HPDE6-E6E7 (cell line): ENCODE measurements around the gene SPC24.

Source experiments
- DNase-seq: peaks from one replicate; pipeline ENCODE4 v3.0.0; 2011; ENCODE audit warnings: missing footprints; ENCODE audit errors: extremely low spot score

SPC24 gene

GRCh38 chr19:11155373-11156120 is at the start of gene SPC24:
TSS of gene SPC24 (minus strand) at chr19:11155782. CDS start at chr19:11155776, 6 bp downstream.
- DNase-seq: peak; percentile 100

DNA sequence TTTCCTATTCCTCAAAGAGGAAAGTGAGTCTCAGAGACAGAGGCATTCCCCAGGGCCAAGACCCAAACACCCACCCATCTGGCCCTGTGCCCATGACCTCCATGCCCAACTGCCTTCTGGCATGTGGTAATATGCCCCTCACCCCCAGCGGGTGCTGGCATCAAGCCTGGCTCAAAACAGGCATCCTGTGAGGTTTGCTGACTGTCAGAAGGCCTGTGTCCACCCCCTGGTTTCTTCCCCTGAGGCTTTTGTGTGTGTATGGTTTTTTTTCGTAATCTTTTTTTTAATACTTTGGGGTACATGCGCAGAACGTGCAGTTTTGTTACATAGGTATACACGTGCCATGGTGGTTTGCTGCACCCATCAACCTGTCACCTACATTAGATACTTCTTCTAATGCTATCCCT is 49.4 kb upstream of the SPC24 start:
- no peak for DNase-seq

- DNase-seq: no peak
These were observed 48.6 kb upstream of the SPC24 start for GRCh38 chr19:11204076-11204602.

DNA sequence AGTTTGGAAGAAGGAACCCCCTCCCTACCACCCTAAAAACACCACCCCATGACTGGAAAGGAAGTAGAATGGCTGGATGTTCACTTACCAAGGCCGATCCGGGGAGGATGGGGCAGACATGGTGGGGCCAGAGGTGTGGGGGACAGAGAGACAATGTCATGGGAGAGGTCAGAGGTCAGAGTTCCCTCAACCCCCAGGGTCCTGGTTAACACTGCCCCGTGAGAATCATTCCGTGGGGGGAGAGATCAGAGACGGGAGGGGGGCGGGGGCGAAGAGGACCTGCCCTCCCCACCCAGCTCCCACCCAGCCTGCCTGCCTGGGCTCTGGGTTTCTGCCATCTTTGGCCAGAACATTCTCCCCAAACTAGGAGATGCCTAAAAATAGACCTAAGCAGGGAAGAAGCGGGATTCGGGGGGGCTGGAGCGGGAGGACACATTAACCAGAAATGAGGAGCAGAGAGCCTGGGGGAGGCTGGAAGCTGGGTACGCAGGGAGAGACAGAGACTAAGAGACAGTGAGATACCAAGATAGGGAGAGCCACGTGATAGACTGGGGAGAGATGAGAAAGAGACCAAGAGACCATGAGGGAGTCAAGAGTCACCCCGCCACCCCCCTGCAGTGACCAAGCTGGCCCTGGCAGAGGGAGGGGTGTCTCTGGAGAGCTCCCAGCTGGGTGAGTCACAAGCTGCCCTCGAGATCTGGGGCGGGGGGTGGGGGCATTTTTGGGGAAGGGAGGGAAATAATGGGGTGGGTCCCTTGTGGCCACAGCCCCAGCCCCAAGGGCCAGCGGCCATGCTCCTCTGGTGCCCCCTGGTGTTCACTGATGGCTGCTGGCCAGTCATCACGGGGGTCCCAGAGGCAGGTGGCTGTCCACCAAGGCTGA is 47.9 kb upstream of the SPC24 start:
- DNase-seq: peak; percentile 42

DNA sequence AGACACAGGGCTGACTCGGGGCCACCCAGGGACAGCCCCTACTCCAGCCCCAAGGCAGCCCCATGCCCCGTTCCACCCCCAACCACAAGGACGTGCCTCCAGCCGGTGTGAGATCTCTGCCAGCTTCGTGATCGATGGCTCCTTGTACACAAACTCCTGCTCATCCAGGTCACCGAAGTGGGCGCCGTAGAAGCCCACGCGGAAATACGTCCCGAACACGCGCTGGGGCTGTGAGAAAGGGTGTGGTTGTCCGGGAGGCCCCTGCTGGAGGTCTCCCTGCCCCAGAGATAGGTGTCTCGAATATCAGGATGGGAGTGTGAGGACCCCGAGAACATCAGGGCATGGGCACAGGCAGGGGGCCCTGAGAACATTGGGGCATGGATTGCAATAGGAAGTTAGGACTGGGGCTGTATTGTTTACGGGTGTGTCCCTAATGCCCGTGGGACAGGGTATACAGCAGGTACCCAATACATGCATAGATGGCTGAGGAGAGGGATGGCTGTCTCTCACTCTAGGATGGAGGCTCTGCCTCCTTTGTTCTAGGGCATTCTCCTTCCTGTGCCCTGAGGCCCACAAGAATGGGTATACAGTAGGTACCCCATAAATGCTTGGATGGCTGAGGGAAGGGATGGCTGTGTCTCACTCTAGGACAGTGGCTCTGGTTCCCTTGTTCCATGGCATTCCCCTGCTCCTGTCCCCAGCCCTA is 47.1 kb upstream of the SPC24 start:
- DNase-seq: no peak

DNA sequence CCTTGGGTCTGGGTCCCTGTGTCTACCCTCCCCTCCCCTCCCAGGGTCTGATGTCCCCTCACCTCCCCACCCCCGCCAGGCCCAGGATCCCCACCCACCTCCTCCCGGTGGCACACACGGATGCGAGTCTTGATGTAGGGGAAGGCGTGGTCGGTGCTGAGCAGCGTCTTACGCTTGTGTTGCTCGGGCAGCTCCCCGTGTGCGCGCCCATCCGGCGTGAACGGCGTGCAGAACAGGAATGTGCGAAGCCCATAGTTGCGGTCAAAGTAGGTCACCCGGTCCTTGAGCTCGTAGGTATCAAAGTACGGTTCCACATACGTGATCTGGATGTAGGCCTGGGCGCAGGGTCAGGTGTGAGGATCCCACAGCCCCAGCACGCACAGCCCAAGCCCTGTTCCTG is 46.2 kb upstream of the SPC24 start:
- DNase-seq: no peak

GRCh38 chr19:11200931-11201330 is 45.3 kb upstream of the SPC24 start:
- DNase-seq: no peak

- no peak for DNase-seq
These were observed 44.5 kb upstream of the SPC24 start for GRCh38 chr19:11200015-11200574.

GRCh38 chr19:11199517-11199916 is 43.9 kb upstream of the SPC24 start:
- DNase-seq: no peak

DNA sequence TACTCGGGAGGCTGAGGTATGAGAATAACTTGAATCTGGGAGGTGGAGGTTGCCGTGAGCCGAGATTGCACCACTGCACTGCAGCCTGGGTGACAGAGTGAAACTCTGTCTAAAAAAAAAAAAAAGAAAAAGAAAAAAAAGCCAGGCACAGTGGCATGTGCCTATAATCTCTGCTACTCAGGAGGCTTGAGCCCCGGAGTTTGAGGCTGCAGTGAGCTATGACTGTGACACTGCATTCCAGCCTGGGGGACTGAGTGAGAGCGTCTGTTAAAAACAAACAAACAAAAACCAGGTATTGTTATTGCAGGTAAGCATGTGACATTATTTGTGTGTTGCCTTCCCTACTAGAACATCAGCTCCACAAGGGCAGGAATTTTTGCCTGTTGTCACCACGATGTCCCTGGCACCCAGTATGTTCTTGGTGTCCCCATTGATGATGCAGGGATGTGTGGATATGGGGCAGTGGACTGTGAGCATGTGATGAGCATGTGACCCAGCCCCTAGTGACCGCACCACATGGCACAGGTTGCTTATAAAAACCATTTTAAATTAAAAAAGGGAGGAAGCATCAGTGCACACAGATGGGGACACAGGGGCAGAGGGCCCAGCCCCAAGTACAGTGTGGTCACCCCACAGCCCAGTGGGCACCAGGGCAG is 43.3 kb upstream of the SPC24 start:
- no peak for DNase-seq

DNA sequence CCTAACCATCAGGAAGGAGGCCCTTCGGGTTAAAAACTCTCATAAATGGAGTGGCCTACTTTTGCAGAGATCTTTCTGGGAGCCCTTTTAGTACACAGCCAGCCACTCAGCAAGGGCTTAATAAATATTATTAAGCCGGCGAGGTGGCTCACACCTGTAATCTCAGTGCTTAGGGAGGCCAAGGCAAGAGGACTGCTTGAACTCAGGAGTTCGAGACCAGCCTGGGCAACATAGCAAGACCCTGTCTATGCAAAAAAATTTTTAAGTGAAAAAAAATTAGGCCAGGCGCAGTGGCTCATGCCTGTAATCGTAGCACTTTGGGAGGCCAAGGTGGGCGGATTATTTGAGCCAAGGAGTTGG is 42.6 kb upstream of the SPC24 start:
- DNase-seq: no peak

- peak; percentile 93 for DNase-seq
These were observed 42.0 kb upstream of the SPC24 start, which contains the start of gene KANK2 for GRCh38 chr19:11197291-11198174. TSS of gene KANK2 (minus strand) at chr19:11197545. CDS start at chr19:11194511, 3,034 bp downstream.

- peak; percentile 41 for DNase-seq
These were observed 41.1 kb upstream of the SPC24 start for GRCh38 chr19:11196406-11197287.

DNA sequence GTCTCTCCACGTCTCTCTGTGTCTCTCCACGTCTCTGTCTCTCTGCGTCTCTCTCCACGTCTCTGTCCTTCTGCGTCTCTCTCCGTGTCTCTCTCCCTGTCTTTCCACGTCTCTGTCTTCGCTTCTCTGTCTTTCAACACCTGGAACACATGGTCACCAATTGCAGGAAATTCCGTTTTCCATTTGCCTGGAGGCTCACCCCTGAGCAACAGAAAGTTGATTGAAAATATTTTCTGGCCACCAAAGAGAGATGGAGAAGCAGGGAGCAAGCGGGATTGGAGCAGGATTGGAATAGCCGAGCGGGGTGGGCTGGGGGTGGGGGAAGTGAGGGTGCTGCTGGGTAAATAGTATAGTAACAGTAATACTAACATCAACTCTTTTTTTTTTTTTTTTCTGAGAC is 40.1 kb upstream of the SPC24 start:
- DNase-seq: no peak

DNA sequence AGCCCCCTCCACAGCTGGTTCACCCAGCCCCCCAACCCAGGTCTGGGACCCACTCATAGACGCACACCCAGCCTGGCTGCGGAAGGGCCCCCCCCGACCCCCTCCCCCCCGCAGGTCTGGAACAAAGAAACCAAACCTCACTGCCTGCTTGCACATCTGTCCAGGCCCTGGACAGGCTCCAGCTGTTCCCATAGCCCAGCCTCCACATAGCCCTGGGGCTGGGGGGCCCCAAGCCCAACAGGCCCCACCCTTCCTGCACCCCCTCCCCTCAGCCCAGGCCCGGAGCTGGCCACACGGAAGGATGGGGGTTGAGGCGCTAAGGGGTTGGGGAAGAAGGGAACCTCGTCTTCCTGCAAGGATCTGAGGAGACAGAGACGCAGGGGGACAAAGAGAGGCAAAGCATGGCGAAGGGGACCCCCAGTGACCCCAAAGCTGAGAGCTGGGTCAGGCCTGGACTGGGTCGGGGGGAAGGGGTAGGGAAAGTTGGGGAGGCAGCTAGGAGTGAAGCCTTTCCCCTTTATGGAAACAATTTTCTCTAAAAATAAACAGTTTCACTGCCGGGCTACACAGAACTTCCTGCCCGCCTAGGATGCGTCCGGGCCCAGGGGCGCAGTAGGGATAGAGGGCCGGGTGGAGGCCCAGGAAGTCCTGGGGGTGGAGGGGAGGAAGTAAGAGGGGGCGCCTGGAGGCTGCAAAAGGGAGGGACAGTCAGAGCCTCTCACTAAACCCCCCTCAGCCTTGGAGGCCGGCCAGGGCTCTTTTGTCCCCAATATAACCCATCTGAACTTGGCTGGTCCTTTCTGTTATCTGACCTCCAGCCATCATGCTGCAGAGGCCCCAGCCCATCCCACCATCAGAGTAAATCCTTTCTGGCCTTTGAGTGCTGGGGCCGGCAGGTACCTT is 39.3 kb upstream of the SPC24 start:
- DNase-seq: no peak

- DNase-seq: no peak
These were observed 38.6 kb upstream of the SPC24 start for GRCh38 chr19:11194173-11194572.

DNA sequence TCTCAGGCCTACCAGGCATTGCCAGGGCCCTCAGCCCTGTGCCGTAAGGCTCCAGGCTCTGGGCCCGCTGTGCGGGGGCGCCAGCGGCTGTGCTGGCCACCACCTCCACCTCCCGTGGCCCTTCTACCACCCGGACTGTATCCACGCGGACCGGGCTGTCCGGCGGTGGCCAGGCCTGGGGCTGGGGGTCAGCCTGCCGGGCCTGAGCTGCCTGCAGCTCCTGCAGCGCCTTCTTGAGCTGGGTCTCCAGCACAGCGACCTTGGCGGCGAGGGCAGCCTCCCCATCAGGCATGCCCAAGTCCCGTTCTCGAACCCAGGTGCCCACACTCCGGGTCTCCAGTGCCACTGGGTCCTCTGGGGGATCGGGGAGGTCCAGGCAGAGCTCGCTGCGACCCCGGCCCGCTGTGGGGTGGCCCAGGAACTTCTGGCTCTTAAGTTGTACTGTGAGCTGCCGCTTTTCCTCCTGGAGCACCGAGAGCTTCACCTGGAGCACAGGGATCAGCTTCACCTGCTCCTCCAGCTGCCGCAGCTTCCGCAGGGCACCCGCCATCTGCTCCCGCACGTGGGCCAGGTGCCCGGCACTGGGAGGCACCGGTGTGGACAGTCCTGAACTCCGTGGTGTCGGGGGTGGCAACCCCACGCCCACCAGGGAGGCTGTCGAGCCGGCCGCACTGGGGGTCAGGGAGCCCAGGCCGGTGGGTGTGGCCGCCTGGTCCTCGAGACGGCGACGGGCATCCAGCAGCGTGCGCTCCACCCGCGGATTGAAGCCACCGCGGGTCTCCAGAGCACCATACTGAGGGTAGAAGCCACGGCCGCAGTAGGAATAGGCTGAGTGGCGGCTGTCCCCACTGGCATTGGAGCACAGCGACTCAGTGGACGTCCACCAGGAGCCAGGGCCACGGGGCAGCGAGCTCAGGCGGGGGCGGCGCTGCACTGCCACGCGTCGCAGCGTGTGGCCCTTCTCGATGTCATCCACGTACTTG is 37.7 kb upstream of the SPC24 start:
- DNase-seq: no peak
